Measurements from ENCODE around the gene MTFR1L. TPM values are rescaled to one million over a fixed set of nuclear protein-coding genes. Genes with fewer than 3 reads are reported as not detected.

MTFR1L gene
- total RNA-seq, 1 experiment from 2014 or later, result 26.2 TPM

DNA sequence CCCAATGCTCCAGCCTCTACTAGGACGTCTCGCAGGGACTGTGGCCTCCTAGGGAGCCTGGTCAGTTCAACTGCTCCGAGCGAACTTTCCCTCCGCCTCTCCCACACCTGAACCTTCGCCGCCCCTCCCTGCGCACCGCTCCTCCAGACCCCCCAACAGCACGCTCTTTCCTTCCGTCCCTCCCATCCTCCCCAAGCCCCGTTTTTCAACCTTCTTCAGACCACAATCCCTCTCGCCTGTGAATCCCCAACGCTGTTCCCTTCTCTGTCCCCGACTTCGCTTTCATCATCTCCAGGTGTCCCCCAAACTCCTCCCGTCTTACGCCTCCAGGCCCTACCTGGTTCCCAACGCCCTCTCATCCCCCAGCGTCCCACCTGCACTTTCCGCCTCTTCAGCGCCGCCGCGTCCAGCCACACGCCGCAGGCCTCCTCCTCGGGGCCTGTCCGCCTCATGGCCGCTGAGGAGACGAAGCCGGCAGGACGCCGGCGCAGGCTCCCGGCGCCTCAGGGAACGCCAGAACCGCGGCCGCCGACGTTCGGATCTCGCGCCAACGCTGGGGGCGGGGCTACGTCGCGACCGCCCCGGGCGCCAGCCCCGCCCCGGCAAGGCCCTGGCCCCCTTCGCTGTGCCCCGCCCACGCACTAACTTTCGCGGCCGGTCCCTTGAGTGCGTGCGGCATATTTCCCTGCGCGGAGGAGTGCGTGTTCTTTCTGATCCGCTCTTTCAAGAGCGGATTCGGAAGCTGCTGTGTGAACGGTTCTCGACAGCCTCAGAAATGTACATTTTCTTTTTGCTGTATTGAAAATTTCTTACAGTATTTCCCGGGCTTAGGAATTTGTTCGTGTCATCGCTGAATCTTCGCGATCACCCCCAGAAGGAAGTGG lies 39.4 kb downstream of the MTFR1L start, which contains the start of gene AUNIP:
Gene AUNIP (minus strand): TSS at position 552 of the 884 bp plus-strand sequence. CDS start 100 bp downstream, at position 452.
- DNase-seq (ENCODE audit: extremely low read depth, low read depth), result peak; percentile 74

DNA sequence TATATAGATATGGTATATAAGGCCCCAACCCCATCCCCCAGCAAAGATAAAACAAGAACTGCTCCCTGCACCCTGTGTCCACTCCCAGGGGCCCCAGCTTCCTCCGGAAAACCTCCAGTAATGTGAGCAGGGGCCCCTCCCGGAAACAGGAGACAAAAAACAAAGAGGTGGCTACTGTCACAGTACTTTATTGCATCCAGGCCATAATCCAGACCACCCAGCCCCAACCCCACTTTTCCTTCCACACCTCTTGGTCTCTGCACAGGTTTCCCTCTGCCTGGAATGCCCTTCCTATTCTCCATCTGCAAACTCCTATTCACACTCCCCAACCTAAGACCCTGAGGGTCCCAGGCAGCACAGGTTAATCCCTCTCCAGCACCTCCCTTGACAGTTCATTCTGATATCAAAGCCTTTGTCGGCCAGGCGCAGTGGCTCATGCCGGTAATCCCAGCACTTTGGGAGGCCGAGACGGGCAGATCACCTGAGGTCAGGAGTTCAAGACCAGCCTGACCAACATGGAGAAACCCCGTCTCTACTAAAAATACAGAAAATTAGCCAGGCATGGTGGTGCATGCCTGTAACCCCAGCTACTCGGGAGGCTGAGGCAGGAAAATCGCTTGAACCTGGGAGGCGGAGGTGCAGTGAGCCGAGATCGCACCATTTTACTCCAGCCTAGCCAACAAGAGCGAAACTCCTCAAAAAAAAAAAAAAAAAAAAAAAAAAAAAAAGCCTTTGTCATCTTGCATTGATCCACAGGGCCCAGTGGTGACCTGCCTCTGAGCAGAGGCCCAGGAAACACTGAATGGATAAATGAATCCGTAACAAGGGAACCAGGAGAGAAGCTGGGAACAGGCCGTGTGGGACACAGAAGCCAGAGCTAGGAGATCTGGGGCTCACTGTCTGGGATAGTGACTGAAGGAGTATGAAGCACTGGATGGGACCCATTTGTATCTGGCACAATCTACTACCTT lies 41.8 kb downstream of the MTFR1L start:
- no peak for DNase-seq (ENCODE audit: extremely low read depth, low read depth)

DNA sequence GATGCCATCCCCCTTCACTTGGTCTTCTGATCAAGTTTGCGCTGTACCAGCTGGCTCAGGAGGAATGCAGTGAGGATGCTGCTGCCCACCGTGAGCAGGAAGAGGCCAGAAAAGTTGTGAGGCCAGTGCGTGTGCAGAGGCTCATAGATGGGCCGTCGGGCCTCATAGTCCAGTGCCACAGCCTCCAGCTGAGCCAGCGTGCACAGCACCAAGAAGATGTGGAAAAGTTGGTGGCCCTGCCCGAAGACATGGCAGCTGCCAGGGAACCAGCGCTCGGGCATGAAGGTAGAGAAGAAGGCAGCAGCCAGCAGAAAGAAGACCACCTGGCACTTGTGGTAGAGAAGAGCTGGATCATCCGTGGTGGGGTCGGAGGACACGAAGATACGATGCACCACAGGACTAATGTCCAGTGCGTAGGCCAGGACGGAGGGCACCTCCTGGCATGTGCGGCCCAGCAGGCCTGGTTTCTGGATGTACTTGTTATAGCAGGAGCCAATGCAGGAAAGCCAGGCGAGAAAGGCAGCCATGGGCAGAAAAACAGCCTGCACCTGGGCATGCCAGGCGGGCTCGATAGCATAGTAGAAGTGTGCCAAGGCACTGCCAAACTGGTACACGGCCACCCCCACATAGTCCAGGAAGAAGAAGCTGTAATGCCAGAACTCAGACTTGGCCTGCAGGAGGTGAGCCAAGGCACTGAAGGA lies 43.2 kb downstream of the MTFR1L start:
- no peak for DNase-seq (ENCODE audit: extremely low read depth, low read depth)

DNA sequence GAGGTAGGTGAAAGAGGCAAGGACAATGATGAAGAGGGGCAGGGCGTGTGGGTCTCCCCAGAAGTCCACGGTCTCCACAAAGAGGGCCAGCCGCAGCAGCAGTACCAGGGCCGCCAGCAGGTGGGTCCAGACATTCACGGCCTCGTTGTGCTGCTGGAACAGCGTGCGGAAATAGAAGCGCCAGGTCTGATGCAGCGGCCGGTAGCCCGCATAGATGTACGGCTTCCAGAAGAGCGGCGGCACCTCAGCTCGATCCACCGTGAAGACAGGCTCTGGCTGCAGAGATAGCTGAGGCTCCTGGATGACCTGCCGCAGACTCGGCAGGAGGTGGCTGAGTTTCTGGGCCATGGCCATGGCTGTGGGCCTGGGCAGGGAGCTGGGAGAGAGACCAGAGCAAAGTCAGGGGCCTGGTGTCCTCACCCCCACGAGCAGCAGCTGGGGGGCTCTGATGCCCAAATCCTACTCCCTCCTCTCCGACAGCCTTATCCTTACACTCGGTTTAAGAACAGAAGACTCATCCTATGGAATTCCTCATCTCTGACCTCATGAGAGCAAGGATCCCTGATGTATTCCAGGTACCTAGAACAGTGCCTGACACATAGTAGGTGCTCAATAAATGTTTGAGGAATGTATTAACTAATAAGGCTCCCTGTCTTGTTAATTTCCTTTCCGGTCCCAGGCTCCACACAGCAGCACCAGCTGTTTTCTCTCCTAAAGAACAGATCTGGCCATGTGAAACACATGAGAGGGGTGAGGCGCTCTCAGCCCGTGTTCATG lies 43.9 kb downstream of the MTFR1L start:
- DNase-seq (ENCODE audit: extremely low read depth, low read depth), result no peak

DNA sequence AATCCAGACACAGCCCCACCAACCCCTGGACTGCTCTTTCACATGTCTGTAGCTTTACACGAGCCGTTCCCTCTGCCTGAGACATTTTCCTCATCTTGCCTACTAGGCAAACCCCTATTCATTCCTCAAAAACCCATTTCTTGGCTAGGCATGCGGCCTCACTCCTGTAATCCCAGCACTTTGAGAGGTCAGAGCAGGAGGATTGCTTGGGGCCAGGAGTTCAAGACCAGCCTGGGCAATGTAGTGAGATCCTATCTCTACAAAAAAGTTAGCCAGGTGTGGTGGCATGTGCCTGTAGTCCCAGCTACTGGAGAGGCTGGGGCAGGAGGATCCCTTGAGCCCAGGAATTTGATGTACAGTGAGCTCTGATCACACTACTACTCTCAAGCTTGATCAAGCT lies 44.7 kb downstream of the MTFR1L start:
- no peak for DNase-seq (ENCODE audit: extremely low read depth, low read depth)

DNA sequence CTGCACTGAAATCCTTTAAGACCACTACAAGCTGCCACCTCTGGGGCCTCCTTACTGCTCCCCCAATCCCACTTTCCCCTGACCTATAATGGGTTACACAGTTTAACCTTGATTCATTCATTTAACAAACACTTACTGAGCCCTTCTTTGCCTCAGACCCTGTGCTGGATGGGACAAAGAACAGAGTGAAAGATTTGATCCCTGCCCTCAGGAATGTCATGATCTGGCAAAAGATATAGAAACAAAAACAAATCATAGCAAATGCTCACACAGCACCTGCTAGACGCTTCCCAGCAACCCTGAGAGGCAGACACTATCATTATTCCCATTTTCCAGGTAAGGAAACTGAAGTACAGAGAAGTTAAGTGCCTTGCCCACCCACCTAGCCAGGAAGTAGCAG lies 46.5 kb downstream of the MTFR1L start:
- no peak for DNase-seq (ENCODE audit: extremely low read depth, low read depth)

DNA sequence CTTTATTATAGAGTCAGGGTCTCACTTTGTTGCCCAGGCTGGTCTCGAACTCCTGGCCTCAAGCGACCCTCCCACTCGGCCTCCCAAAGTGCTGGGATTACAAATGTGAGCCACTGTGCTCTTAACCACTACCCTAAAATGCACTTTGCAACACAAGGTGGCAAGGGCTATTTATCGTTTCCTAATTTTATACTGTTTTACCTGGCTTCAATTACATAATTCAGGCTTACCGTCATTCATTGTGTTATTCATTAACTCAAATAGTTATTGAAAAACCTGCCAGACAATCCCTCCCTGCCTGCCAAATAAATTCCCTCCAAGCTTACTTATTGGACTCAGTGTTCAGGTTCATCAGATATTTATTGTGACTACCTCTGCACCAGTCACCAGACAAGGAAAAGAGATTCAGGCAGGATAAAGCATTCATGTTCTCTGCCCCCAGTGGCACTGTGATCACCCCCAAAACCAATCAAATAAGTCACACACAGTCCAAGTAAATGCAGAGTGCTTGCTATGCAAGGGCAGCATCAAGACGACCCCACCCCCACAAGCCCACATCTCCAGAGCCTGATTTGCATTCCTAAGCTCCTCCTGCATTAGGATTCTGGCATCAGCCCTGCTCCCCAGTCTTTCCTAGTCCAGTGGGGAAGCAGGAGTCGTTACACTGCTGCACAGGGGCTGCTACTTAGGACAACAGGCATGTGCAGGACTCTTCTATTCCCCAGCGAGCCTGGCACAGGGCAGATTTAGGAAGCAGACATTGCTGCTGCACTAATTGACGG lies 47.6 kb downstream of the MTFR1L start:
- DNase-seq (ENCODE audit: extremely low read depth, low read depth), result no peak

DNA sequence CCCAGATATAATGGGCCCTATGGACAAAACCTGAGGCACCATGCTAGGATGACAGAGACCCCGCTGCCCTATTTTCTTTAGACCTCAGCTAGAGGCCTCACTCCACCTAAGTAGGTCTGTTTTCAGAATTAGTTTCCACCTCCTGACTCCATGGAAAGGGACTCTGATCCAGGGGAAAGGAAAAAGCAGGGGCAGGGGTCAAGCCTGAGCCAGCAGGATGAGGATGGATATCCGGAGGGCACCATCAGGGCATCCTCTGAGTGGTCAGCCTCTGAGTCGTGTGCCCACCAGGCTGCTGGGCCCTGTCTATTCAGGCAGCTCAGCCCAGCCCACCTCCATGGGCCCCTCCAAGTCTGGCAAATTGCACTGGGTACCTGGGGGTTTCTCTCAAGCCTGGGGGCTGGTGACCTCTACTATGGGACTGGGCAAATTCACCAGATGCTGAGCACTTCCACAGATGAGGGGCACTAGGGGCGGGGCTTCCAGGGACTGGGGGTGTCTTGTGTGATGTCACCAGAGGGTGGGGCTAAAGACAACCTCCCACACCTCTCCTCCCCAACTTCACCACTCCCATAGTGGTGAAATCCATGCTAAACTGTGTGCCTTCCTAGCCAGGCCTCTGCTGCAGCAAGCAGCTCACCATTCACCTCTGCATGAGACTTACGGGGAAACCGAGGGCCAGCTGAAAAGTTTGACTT lies 50.3 kb downstream of the MTFR1L start:
- no peak for DNase-seq (ENCODE audit: extremely low read depth, low read depth)

DNA sequence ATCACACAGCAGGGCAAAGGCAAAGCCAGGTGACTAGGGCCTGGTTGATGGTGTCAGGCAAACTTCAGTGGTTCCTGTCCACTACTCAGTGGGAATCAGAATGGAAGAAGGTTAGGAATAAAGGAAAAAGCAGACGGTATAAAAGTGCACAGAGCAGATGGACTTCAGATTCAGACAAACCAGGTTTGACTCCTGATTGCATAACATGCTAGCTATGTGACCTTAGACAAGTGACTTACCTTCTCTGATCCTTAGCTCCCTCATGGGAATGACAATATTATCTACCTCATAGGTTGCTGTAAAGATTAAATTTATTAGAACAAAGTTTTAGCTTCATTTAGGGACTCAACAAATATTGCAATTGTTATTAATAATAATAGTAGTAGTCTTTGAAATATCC lies 50.9 kb downstream of the MTFR1L start:
- DNase-seq (ENCODE audit: extremely low read depth, low read depth), result no peak

DNA sequence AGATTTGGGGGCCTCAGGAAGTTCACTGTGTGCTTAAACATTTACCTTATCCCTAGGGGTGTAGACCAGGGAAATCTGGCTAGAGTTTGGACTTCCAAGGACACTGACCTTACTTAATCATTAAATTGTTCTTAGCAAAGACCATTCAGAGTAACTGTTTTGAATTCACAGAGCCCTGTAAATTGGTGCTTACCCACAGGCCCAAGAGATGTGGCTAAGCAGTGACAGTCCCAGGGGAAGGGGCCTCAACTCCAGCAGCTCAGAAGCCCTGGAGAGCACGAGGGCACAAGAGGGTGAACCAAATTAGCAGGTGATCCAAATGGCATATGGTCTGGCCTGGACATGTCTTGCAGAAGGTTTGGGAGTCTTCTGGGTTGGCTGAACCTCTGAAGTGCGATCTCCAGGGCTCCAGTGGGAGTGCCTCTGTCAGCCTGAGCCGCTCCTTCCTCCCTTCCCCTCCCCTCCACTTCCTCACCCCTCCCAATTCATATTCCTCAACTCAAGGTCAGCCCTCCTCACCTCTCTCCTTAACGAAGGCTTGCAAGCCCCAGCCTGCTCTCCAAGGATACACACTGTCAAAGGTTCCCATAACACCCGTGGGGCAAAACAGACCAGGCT lies 51.4 kb downstream of the MTFR1L start:
- no peak for DNase-seq (ENCODE audit: extremely low read depth, low read depth)

DNA sequence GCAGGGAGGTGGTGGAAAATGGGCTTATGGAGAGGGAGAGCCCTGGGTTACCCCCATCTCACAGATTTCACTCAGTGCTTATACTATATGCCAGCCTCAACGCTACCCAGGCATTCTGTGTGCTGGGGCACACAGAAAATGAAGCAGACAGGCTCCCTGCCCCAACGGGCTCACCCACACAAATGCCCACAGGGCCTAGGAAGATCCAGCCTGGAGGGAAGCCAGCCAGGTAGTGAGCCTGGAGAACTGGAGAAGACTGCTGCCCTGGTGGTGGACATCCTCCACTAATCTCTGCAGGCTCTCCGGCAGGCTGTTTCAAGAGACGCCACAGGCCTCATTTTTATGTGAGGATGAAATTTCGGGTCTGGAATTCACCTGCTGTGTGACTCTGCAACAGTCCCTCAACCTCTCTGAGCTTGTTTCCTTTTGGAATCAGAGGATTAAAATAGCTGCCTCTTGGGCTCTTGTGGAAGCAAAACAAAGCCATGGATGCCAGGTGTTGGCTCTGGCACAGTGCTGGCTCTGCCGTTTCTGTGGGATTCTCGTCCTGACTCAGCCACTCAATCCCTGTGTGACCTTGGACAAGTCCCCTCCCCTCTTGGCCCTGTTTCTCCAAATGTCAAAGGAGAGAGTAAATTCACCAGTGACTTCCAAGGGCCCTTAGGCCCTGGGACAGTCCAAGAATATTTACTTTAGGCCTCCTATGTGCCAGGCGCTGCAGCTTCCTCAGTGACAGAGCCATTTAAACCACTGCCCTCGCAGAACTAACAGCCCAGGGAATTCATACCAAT lies 52.1 kb downstream of the MTFR1L start:
- no peak for DNase-seq (ENCODE audit: extremely low read depth, low read depth)

DNA sequence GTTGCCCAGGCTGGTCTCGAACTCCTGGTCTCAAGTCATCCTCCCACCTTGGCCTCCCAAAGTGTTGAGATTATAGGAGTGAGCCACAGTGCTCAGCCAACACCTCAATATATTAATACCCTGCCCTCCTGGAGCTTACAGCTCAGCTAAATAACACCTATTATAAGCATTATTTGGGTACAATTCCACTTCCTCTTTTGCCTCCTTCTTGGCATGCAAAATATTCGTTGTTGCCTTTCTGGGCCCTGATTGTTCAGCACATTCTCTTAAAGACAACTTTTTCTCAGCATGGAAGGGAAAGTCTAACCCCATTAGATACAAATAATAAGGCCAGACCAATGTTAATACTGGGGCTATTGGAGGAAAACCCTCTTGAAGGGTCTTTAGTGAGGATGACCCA lies 53.0 kb downstream of the MTFR1L start:
- DNase-seq (ENCODE audit: extremely low read depth, low read depth), result no peak

DNA sequence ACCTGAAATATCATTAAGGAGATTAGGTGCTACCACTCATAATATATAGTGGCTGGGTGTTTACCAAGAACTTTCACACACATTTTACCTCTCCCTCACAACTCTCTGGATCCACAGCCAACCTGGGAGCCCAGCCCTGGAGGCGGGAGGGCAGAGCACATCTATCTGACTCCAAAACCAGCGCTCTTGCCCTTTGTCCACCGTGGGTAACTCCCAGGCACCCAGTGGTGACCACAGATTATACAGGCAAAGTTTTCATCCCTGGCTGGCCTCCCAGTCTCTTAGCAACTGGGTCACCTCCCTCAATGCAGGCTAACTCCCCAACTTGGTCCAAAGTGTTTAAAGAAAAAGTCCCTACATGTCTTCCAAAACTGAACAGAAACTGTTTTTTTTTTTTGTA lies 53.4 kb downstream of the MTFR1L start:
- no peak for DNase-seq (ENCODE audit: extremely low read depth, low read depth)

DNA sequence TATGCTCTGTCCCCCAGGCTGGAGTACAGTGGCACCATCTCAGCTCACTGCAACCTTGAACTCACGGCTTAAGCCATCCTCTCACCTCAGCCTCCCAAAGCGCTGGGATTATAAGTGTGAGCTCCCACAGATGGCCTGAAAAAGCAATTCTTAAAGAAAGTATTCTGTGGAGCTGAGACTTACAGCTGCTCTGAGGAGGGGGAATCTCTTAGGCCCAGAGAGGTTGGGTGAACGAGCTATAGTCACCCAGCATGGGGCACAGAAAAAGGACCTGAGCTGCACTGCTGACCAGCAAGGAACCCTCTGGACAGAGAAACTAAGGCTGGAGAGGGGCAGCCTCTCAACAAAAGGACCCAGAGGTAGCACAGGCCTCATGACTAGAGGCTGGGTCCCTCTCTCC lies 54.5 kb downstream of the MTFR1L start:
- DNase-seq (ENCODE audit: extremely low read depth, low read depth), result no peak

DNA sequence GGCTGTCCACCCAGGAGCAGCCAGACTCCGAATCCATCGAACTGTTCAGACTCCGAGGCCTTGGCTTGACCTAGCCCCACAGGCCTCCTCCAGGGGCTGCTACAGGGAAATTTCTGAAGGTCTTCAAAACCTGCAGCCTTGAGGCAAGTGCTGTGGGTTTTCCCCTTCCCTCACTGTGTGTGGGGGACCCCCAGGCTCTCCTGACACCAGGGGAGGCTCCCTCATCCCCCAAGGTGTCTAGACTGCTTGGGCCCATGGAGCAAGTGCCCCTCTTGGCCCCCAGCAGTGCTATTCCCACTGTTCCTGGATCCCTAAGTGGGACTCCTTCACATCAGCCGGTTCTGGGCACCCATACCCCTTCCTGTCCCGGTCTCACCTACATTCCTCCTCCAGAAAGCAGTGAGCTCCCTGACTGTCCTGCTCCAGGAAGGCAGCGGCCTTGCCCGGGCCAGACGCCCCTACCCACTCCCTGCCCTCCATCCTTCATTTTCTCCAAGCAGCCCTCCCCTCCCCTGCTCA lies 54.9 kb downstream of the MTFR1L start:
- no peak for DNase-seq (ENCODE audit: extremely low read depth, low read depth)

DNA sequence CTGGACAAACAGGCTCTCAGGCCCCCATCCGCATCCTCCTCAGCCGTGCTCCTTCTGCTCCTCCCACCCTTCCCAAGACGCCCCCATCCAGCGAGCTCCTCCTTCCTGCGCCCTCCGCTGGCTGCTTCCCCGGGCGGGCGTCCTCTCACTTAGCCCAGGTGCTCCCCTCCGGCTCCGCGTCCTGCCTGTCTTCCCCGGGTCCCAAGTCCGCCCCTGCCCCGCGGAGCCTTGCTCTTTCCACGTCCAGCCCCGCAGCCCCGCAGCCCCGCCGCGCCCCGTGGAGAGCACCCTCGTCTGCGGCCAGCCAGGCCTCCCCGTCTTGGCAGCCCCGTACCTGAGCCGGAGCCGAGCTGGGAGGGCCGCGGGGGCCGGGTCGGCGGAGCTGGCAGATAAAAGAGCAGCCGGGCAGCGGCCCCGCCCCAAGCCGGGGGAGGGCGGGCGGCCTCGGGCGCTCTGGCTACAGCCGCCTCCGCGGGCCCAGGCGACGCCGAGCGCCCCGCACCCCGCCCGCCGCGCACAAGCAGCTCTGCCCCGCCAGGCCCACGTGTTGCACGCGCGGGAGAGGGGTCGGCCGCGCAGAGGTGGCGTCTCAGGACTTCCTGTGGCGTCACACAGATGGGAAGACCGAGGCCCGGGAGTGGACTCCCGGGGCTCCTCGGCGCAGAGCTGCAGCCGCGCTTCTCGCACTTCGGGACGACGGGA lies 55.6 kb downstream of the MTFR1L start, which contains the start of gene PAQR7:
Gene PAQR7 (minus strand): TSS at position 555 of the 702 bp plus-strand sequence. CDS start 11,869 bp downstream, outside the sequence.
- DNase-seq (ENCODE audit: extremely low read depth, low read depth), result peak; percentile 33

Data from NCI-H460 (cell line).